Fibroblast of pulmonary artery (primary cell): ENCODE measurements around the gene LRP10.

Experiments
- DNase-seq: peaks from one replicate; pipeline ENCODE4 v3.0.0-alpha.2; 2010; ENCODE audit warnings: low read depth
- H3K4me3 ChIP-seq: replicated peaks from 2 replicates; pipeline ENCODE4 v1.5.1; 2011; ENCODE audit warnings: low read depth, mild to moderate bottlenecking, control low read depth, low read length, moderate library complexity
- TF ChIP-seq, protein P1 (sequence below): IDR thresholded peaks from 2 replicates; pipeline ENCODE4 v1.5.1; 2011; ENCODE audit warnings: mild to moderate bottlenecking, control low read depth, low read length, inconsistent platforms; ENCODE audit errors: missing control alignments

LRP10 gene

DNA sequence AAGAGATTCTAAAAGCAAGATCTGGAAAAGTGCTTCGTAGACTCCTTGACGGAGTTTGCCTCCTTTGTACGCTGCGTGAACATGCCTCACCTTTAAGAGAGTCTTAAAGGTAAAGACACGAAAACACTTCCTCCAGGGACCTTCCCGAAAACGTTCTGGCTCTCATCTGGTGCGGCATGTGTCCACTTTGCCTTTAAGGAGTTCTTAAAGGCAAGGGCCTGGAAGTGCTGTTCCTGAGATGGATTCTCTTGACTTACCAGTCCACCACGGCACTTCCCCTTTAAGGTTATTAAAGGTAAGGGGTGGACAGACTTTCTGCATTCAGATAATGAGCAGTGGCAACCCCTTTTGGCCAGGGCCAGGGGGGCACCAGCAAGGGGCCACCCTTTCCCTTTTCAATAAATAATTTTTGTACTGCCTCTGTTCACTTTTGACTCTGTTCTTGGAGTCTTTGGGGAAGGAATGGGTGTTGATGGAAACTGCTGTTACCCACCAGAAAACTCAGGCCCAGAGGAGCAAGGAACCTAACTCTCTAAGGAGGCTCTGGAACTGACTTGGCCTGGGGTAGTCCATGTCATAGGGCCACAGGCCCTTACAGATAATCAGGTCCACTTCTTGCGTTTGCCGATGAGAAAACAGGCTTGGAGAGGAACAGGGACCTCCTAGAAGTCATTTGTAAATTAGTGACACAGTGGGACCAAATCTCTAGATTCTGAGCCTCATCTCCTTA lies 15.9 kb downstream of the LRP10 start:
- H3K4me3 ChIP-seq: peak overlapping the region; percentile 69
- TF ChIP-seq, protein P1, sequence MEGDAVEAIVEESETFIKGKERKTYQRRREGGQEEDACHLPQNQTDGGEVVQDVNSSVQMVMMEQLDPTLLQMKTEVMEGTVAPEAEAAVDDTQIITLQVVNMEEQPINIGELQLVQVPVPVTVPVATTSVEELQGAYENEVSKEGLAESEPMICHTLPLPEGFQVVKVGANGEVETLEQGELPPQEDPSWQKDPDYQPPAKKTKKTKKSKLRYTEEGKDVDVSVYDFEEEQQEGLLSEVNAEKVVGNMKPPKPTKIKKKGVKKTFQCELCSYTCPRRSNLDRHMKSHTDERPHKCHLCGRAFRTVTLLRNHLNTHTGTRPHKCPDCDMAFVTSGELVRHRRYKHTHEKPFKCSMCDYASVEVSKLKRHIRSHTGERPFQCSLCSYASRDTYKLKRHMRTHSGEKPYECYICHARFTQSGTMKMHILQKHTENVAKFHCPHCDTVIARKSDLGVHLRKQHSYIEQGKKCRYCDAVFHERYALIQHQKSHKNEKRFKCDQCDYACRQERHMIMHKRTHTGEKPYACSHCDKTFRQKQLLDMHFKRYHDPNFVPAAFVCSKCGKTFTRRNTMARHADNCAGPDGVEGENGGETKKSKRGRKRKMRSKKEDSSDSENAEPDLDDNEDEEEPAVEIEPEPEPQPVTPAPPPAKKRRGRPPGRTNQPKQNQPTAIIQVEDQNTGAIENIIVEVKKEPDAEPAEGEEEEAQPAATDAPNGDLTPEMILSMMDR: no peak
- peak; percentile 89 for DNase-seq

DNA sequence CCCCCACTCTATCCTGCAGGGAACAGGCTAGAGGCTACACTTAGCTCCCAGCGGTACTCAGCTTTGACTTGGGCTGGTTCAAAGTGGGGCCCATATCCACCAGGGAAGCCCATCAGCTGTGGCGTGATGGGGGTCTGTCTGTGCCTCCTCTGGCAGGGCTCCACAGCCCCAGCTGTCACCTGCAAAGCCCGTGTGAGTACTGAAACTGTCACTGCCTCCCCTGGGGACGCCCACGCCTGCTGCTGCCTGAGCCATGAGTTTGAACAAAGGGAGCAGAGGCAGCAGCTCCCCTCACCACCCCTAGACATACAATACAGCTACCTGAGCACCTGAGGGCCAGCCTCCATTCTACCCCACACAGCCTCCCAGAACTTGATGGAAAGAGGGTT lies 16.4 kb downstream of the LRP10 start:
- H3K4me3 ChIP-seq: peak overlapping the region; percentile 69
- TF ChIP-seq, protein P1: no peak
- no peak for DNase-seq

DNA sequence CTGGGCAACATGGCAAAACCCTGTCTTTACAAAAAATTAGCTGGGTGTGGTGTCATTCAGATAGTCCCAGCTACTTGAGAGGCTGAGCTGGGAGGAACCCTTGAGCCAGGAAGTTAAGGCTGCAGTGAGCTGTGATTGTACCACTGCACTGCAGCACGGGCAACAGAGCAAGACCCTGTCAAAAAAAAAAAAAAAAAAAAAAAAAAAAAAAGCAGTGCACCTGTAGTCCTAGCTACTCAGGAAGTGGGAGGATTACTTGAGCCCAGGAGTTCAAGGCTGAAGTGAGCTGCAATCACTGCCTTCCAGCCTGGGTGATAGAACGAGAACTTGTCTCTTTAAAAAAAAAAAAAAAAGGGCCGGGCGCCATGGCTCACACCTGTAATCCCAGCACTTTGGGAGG lies 17.1 kb downstream of the LRP10 start:
- no peak for DNase-seq
- H3K4me3 ChIP-seq: no peak overlapping the region
- TF ChIP-seq, protein P1: no peak

DNA sequence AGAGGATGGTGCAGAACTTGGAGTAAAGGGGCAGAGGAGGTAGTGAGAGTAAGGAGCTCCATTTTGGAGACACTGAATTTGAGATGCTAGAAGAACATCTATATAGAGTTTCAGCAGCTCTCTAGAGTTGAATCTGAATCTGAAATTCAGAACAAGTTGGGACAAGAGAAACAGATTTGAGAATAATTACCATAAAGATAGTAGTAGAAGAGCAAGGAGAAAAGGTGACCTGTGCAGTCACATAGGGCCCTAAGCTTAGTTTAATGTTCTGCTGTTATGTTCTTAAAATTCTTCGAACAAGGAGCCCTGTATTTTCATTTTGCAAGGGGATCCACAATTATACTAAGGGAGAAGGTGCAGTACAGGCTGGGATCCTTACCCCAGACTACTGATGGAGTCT lies 18.9 kb downstream of the LRP10 start:
- H3K4me3 ChIP-seq: no peak overlapping the region
- TF ChIP-seq, protein P1: no peak
- DNase-seq: no peak

DNA sequence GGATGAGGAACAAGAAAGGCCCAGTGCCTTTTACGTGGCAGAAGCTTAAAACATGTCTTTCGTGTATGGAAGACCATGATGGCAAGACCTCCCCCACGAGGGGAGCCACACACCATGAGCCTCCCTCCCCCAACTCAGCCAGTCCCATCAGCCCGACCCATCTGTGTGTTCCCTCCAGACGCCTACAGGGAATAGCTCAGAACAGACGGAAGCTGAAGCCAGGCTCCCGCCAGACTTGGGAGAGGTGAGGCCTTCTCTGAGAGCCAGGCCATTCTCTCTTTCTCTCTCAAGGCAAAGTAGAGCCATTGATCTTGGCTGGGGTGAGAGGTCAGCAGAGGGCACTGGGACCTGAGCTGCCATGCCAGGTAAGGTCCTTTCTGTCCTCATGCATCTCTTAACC lies 20.9 kb downstream of the LRP10 start:
- DNase-seq: no peak
- TF ChIP-seq, protein P1: no peak
- no peak overlapping the region for H3K4me3 ChIP-seq

DNA sequence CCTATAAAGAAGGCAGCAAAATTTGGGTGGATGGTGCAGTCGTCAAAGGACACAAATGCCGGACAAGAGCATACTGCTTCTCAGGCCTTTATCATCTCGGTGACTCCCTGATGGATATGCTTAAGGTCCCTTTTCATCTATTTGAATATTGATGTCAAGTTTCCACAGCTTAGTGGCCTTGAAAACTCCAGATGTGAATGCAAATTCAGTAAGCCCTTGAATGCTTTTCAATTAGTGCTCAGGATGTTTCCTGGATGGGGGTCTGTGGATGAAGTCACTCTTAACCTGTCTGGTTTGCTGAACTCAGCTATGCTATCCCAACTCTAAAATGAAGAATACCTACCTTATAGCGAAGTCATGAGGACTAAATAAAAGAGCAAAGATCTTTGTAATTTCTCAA lies 22.2 kb downstream of the LRP10 start:
- H3K4me3 ChIP-seq: no peak overlapping the region
- no peak for DNase-seq
- TF ChIP-seq, protein P1: no peak

DNA sequence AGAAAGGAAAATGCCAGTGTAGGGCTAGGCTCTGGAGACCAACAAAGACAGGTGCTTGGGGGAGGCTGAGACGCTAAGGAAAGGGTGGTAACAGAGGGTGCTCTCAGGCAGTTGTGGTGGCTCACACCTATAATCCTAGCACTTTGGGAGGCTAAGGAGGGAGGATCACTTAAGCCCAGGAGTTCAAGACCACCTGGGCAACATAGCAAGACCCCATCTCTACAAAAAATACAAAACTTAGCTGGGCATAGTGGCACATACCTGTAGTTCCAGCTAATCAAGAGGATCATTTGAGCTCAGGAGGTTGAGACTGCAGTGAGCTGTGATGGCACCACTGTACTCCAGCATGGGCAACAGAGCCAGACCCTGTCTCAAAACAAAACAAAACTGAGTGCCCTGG lies 23.9 kb downstream of the LRP10 start:
- DNase-seq: no peak
- no peak overlapping the region for H3K4me3 ChIP-seq
- TF ChIP-seq, protein P1: no peak
